Calu3 (cell line): Measurements from ENCODE around the gene CHD5. TPM values are rescaled to one million over a fixed set of nuclear protein-coding genes. Genes with fewer than 3 reads are reported as not detected.
"Not testable (repeated sequence)": the region's sequence is repeated elsewhere in the genome, so short reads cannot be mapped to it uniquely, and the experiment has no call there.

ENCODE experiments used
- BruUV-seq: library from RNA; stranded (reverse); fragments of 400-500 nt; replicated peaks from 2 replicates; lab custom pipeline; 2021; lab: Mats Ljungman, UMichigan
- CTCF ChIA-PET: fragments of 300-600 bp; sonication (Branson Sonifier 250); formaldehyde crosslinking; loops from one replicate; lab custom pipeline; 2022; ENCODE audit warnings: antibody characterized with exemption; lab: Charles Lee
- DNase-seq: peaks from one replicate; pipeline ENCODE4 v3.0.0; 2022
- H3K27ac Mint-ChIP-seq: one replicate; pipeline ENCODE4 v1.8.0; 2022; ENCODE audit warnings: mixed read lengths; ENCODE audit not compliant: unreplicated experiment
- H3K27me3 Mint-ChIP-seq: one replicate; pipeline ENCODE4 v1.8.0; 2022; ENCODE audit warnings: mixed read lengths; ENCODE audit not compliant: unreplicated experiment
- H3K36me3 Mint-ChIP-seq: one replicate; pipeline ENCODE4 v1.8.0; 2022; ENCODE audit warnings: mild to moderate bottlenecking, moderate library complexity, mixed read lengths; ENCODE audit not compliant: insufficient read depth, unreplicated experiment
- H3K4me1 Mint-ChIP-seq: one replicate; pipeline ENCODE4 v1.8.0; 2022; ENCODE audit warnings: mild to moderate bottlenecking, low read depth, mixed read lengths; ENCODE audit not compliant: unreplicated experiment
- H3K4me3 Mint-ChIP-seq: one replicate; pipeline ENCODE4 v1.8.0; 2022; ENCODE audit warnings: mild to moderate bottlenecking, low read depth, moderate library complexity, mixed read lengths; ENCODE audit not compliant: unreplicated experiment
- H3K9me3 Mint-ChIP-seq: one replicate; pipeline ENCODE4 v1.8.0; 2022; ENCODE audit warnings: low read depth, mixed read lengths; ENCODE audit not compliant: unreplicated experiment
- CTCF ChIP-seq: fragments of 200-600 bp; IDR thresholded peaks from one replicate; pipeline ENCODE4 v1.8.0; 2022; ENCODE audit warnings: antibody characterized with exemption; ENCODE audit not compliant: unreplicated experiment
- intact Hi-C: fragments of 100-400 bp; cut with micrococcal nuclease; formaldehyde crosslinking; loops from one replicate; pipeline ENCODE4 v1.10.0; 2022; ENCODE audit not compliant: unreplicated experiment
- total RNA-seq: library from RNA; stranded (reverse); gene quantifications from 2 replicates; pipeline ENCODE4 v1.2.3, GENCODE V29; 2022

Gene CHD5
- total RNA-seq, 1 experiment from 2014 or later = 0.28 TPM

- intact Hi-C loops = no loop called here
- Mint-ChIP-seq H3K27ac (peak overlapping the region; percentile 39), H3K36me3 (peaks cover 83% of the 10 kb centered on the region)
These were observed 42.5 kb upstream of the CHD5 start for GRCh38 chr1:6222636-6223035.

GRCh38 chr1:6221210-6221784 is 41.2 kb upstream of the CHD5 start:
- CTCF ChIA-PET = interaction anchor here (0.6 kb wide), 1 partner anchor 897 kb away, joined by 6 read pairs; no protein-coding TSS in a partner anchor
- Mint-ChIP-seq H3K27me3 (no peaks in the 10 kb centered on the region), H3K27ac (peak overlapping the region; percentile 83), H3K4me3 (no peak overlapping the region), H3K4me1 (peaks cover 68% of the 10 kb centered on the region), H3K36me3 (peaks cover 89% of the 10 kb centered on the region), H3K9me3 (no peaks in the 10 kb centered on the region)
- BruUV-seq = no TSS peak
- TF ChIP-seq CTCF = no peak
- intact Hi-C loops = no loop called here
- DNase-seq = no peak

More at GRCh38 chr1:6222636-6223035, 42.5 kb upstream of the CHD5 start:
- H3K4me1 Mint-ChIP-seq = peaks cover 61% of the 10 kb centered on the region
- CTCF ChIA-PET = no interaction called here
- no peaks in the 10 kb centered on the region for H3K27me3 Mint-ChIP-seq
- no peak for DNase-seq
- BruUV-seq = no TSS peak
- TF ChIP-seq CTCF = no peak
- H3K9me3 Mint-ChIP-seq = no peaks in the 10 kb centered on the region
- no peak overlapping the region for H3K4me3 Mint-ChIP-seq

- H3K9me3 Mint-ChIP-seq = no peaks in the 10 kb centered on the region
- BruUV-seq = no TSS peak
- TF ChIP-seq CTCF = no peak
- H3K4me1 Mint-ChIP-seq = peaks cover 60% of the 10 kb centered on the region
- peak overlapping the region; percentile 83 for H3K27ac Mint-ChIP-seq
- H3K4me3 Mint-ChIP-seq = peak overlapping the region; percentile 28
- CTCF ChIA-PET = interaction anchor here (0.9 to 1.0 kb wide), 2 partner anchors 10 to 15 kb away, joined by 3 to 14 read pairs; no protein-coding TSS in a partner anchor
- intact Hi-C loops = no loop called here
- peaks cover 86% of the 10 kb centered on the region for H3K36me3 Mint-ChIP-seq
- DNase-seq = peak; percentile 78
- no peaks in the 10 kb centered on the region for H3K27me3 Mint-ChIP-seq
These were observed 40.1 kb upstream of the CHD5 start for GRCh38 chr1:6220236-6220635.

- intact Hi-C loops, H3K9me3 Mint-ChIP-seq, BruUV-seq, H3K27me3 Mint-ChIP-seq, DNase-seq: not testable (repeated sequence)
- peaks cover 54% of the 10 kb centered on the region for H3K4me1 Mint-ChIP-seq
- H3K36me3 Mint-ChIP-seq = peaks cover 86% of the 10 kb centered on the region
- H3K4me3 Mint-ChIP-seq = peak overlapping the region; percentile 28
- peak overlapping the region; percentile 83 for H3K27ac Mint-ChIP-seq
- CTCF ChIA-PET = interaction anchor here (0.9 kb wide), 1 partner anchor 15 kb away, joined by 3 read pairs; no protein-coding TSS in a partner anchor
These were observed 39.5 kb upstream of the CHD5 start for GRCh38 chr1:6219641-6220040.
